ENCODE results near the gene HBQ1. TPM values are rescaled to one million over a fixed set of nuclear protein-coding genes. Genes with fewer than 3 reads are reported as not detected.
"Not testable (repeated sequence)": the region's sequence is repeated elsewhere in the genome, so short reads cannot be mapped to it uniquely, and the experiment has no call there.

HBQ1 gene
- polyA plus RNA-seq, 4 donors = 0.51 to 0.90 (median 0.78) TPM

GRCh38 chr16:194516-194915, 14.3 kb downstream of the HBQ1 start:
- no peak for DNase-seq (ENCODE audit: low read depth in 4 of 4, low spot score in 3 of 4)

DNA sequence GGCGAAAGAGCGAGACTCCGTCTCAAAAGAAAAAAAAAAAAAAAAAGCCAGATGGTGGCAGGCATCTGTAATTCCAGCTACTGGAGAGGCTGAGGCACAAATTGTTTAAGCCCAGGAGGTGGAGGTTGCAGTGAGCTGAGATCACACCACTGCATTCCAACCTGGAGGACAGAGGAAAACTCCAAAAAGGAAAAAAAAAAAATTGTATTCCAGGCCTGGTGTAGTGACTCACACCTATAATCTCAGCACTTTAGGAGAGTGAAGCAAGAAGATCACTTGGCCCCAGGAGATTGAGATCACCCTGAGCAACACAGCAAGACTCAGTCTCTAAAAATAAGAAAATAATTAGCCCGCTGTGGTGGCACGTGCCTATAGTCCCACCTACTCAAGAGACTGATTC, 20.1 kb downstream of the HBQ1 start:
- DNase-seq (ENCODE audit: low read depth in 4 of 4, low spot score in 3 of 4) = no peak

- DNase-seq (ENCODE audit: low read depth in 4 of 4, low spot score in 3 of 4) = no peak
These were observed 23.0 kb downstream of the HBQ1 start for GRCh38 chr16:203246-203645.

- DNase-seq (ENCODE audit: low read depth in 4 of 4, low spot score in 3 of 4) = not testable (repeated sequence)
These were observed 23.8 kb downstream of the HBQ1 start for GRCh38 chr16:204046-204445.

DNA sequence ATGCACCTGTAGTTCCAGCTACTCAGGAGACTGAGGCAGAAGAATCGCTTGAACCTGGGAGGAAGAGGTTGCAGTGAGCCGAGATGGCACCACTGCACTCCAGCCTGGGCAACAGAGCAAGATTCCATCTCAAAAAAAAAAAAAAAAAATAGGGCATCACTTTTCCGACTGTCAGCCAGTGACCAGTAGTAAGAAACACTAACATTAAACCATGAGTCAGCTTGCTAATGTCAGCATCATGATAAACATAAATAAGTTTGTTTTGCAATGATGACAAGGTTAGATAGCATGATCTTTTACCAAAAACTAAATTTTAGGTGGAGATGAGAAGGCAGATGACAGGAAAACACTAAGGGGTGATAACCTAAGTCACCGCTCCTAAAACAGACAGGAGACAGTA, 29.1 kb downstream of the HBQ1 start:
- DNase-seq (ENCODE audit: low read depth in 4 of 4, low spot score in 3 of 4) = not testable (repeated sequence)

DNA sequence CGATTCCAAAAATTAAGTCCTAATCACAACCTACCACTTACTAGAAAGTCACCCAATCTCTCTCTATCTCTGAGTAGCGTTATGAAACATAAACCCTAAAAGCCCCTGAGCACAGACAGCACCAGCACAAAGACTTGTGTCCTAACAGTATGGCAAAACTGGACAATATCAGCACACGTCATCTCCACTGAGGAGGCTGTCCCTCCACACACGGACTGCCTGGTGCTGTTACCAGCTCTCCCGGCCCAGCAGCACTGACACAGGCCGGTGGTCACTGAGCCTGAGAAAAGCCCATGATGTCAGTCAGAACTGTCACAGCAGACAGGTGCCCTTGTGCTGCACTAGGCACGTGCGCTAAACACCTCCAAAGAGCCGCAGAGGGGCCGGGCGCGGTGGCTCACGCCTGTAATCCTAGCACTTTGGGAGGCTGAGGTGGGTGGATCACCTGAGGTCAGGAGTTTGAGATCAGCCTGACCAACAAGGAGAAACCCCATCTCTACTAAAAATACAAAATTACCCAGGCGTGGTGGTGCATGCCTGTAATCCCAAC, 31.4 kb downstream of the HBQ1 start:
- not testable (repeated sequence) for DNase-seq (ENCODE audit: low read depth in 4 of 4, low spot score in 3 of 4)

GRCh38 chr16:212999-213398, 32.7 kb downstream of the HBQ1 start:
- DNase-seq (ENCODE audit: low read depth in 4 of 4, low spot score in 3 of 4) = no peak

DNA sequence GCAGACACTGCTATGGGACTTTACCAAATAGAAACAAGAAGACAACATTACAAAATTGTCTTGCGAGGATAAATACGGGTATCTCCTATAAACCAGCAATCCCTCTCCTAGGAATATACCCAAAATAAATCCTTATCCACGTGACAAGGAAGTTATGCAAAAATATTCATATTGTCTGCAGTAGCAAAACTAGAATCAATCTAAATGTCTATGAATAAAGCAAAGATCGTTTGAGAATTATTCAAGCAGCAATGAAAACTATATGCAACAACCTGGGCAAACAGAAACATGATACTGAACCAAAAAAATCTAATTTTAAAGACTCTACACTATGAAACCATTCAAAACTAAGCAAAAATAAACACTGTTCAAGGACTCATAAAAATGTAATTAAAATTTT, 39.8 kb downstream of the HBQ1 start:
- no peak for DNase-seq (ENCODE audit: low read depth in 4 of 4, low spot score in 3 of 4)

- DNase-seq (ENCODE audit: low read depth in 4 of 4, low spot score in 3 of 4) = no peak
These were observed 48.0 kb downstream of the HBQ1 start for GRCh38 chr16:228151-228851.

GRCh38 chr16:228852-229730, 48.8 kb downstream of the HBQ1 start, which contains the start of gene LUC7L:
Gene LUC7L (minus strand): TSS chr16:229449. CDS start chr16:229339, 110 bp downstream.
- peak; percentile 83 to 90 (median 84) for DNase-seq (ENCODE audit: low read depth in 4 of 4, low spot score in 3 of 4)

DNA sequence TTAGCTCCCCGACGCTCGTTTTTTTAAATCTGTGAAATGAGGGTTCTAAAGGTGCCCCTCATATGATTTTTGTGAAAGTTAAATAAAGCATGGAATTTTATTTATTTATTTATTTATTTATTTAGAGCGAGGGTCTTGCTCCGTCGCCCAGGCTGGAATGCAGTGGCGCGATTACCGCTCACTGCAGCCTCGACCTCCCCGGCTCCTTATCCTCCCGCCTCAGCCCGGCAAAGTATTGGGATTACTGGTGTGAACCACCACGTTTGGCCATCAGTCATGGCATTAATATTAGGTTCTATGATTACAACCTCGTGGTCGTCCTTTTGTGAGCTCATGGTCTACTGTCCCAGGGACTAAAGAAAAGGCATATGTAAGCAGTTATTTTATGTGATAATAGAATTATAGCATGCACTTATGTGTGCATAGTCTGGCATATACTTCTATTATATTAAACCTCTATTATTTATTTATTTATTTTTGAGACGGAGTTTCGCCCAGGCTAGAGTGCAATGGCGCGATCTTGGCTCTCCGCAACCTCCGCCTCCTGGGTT, 49.5 kb downstream of the HBQ1 start:
- no peak for DNase-seq (ENCODE audit: low read depth in 4 of 4, low spot score in 3 of 4)

- not testable (repeated sequence) for DNase-seq (ENCODE audit: low read depth in 4 of 4, low spot score in 3 of 4)
These were observed 50.1 kb downstream of the HBQ1 start for GRCh38 chr16:230351-230750.

Other genes starting within 250 kb of the HBQ1 start
- gene POLR3K, start 126.9 kb upstream of the HBQ1 start, polyA plus RNA-seq (ENCODE audit: insufficient read length in 4 of 4) = 10 to 100 TPM; 11.3 to 13.2 (median 12.9) TPM
- 10 to 100 TPM; 41.8 to 52.1 (median 47.6) TPM for gene SNRNP25, start 126.6 kb upstream of the HBQ1 start, polyA plus RNA-seq (ENCODE audit: insufficient read length in 4 of 4)
- gene RHBDF1, start 107.8 kb upstream of the HBQ1 start, polyA plus RNA-seq (ENCODE audit: insufficient read length in 4 of 4) = 10 to 100 TPM; 21.4 to 28.8 (median 28.1) TPM
- 10 to 100 TPM; 20.7 to 35.2 (median 23.2) TPM for gene MPG, start 102.2 kb upstream of the HBQ1 start, polyA plus RNA-seq (ENCODE audit: insufficient read length in 4 of 4)
- 10 to 100 TPM; 26.4 to 32.2 (median 29.6) TPM for gene NPRL3, start 41.8 kb upstream of the HBQ1 start, polyA plus RNA-seq (ENCODE audit: insufficient read length in 4 of 4)
- 1 to 10 TPM in 2 of 4 donors, under 1 TPM in 2; 0.37 to 4.2 (median 1.7) TPM for gene HBZ, start 27.8 kb upstream of the HBQ1 start, polyA plus RNA-seq (ENCODE audit: insufficient read length in 4 of 4)
- 1 to 10 TPM; 2.1 to 5.7 (median 3.7) TPM for gene HBM, start 14.5 kb upstream of the HBQ1 start, polyA plus RNA-seq (ENCODE audit: insufficient read length in 4 of 4)
- 1,000 to 10,000 TPM in 3 of 4 donors, 100 to 1,000 TPM in 1; 794 to 1,266 (median 1,092) TPM for gene HBA2, start 7.6 kb upstream of the HBQ1 start, polyA plus RNA-seq (ENCODE audit: insufficient read length in 4 of 4)
- gene HBA1, start 3.8 kb upstream of the HBQ1 start, polyA plus RNA-seq (ENCODE audit: insufficient read length in 4 of 4) = 100 to 1,000 TPM; 530 to 845 (median 681) TPM
- gene LUC7L, start 49.0 kb downstream of the HBQ1 start, polyA plus RNA-seq (ENCODE audit: insufficient read length in 4 of 4) = 100 to 1,000 TPM; 104 to 141 (median 122) TPM
- gene FAM234A, start 54.4 kb downstream of the HBQ1 start, polyA plus RNA-seq (ENCODE audit: insufficient read length in 4 of 4) = 10 to 100 TPM; 75.5 to 88.2 (median 81.5) TPM
- 1 to 10 TPM in 3 of 4 donors, under 1 TPM in 1; 0.68 to 2.8 (median 1.9) TPM for gene RGS11, start 95.5 kb downstream of the HBQ1 start, polyA plus RNA-seq (ENCODE audit: insufficient read length in 4 of 4)
- 1 to 10 TPM; 1.9 to 5.6 (median 3.5) TPM for gene ARHGDIG, start 100.1 kb downstream of the HBQ1 start, polyA plus RNA-seq (ENCODE audit: insufficient read length in 4 of 4)
- gene PDIA2, start 102.7 kb downstream of the HBQ1 start, polyA plus RNA-seq (ENCODE audit: insufficient read length in 4 of 4) = 1 to 10 TPM in 2 of 4 donors, under 1 TPM in 2; 0.53 to 2.0 (median 1.2) TPM
- gene AXIN1, start 172.3 kb downstream of the HBQ1 start, polyA plus RNA-seq (ENCODE audit: insufficient read length in 4 of 4) = 10 to 100 TPM; 16.9 to 23.0 (median 17.6) TPM
- 10 to 100 TPM; 68.4 to 92.6 (median 70.9) TPM for gene MRPL28, start 190.1 kb downstream of the HBQ1 start, polyA plus RNA-seq (ENCODE audit: insufficient read length in 4 of 4)
- gene PGAP6, start 201.5 kb downstream of the HBQ1 start, polyA plus RNA-seq (ENCODE audit: insufficient read length in 4 of 4) = 10 to 100 TPM; 56.8 to 71.3 (median 58.8) TPM
- 100 to 1,000 TPM; 110 to 143 (median 117) TPM for gene NME4, start 216.7 kb downstream of the HBQ1 start, polyA plus RNA-seq (ENCODE audit: insufficient read length in 4 of 4)
- gene DECR2, start 221.4 kb downstream of the HBQ1 start, polyA plus RNA-seq (ENCODE audit: insufficient read length in 4 of 4) = 10 to 100 TPM; 17.8 to 40.4 (median 32.2) TPM
- gene RAB11FIP3, start 245.2 kb downstream of the HBQ1 start, polyA plus RNA-seq (ENCODE audit: insufficient read length in 4 of 4) = 100 to 1,000 TPM in 1 of 4 donors, 10 to 100 TPM in 3; 72.7 to 100 (median 91.3) TPM